GM12892 (cell line): ENCODE measurements around the gene SGPL1.

Experiments
- POLR2A ChIP-seq: IDR thresholded peaks from 2 replicates; pipeline ENCODE4 v1.6.1; 2011; ENCODE audit warnings: low read depth, low read length, control low read depth
- POLR2AphosphoS5 ChIP-seq: IDR thresholded peaks from 2 replicates; pipeline ENCODE4 v1.6.1; 2011; ENCODE audit warnings: low read depth, low read length, control low read depth
- TAF1 ChIP-seq: IDR thresholded peaks from 2 replicates; pipeline ENCODE4 v1.6.1; 2011; ENCODE audit warnings: low read depth, mild to moderate bottlenecking, control low read depth, low read length, borderline replicate concordance

GRCh38 chr10:70849582-70850016, 33.9 kb downstream of the SGPL1 start:
- no peak for TF ChIP-seq TAF1
- TF ChIP-seq POLR2A: no peak
- no peak for TF ChIP-seq POLR2AphosphoS5
